NB4 (cell line): ENCODE results near the gene KCNQ1.
"Not testable (repeated sequence)": the region's sequence is repeated elsewhere in the genome, so short reads cannot be mapped to it uniquely, and the experiment has no call there.

ENCODE experiments used
- MAX ChIP-seq: IDR thresholded peaks from 2 replicates; pipeline ENCODE4 v1.6.1; 2011; ENCODE audit warnings: low read depth, low read length
- TF ChIP-seq, protein P1 (sequence below): IDR thresholded peaks from one replicate; pipeline ENCODE4 v1.5.1; 2012; ENCODE audit warnings: low read depth, low read length

DNA sequence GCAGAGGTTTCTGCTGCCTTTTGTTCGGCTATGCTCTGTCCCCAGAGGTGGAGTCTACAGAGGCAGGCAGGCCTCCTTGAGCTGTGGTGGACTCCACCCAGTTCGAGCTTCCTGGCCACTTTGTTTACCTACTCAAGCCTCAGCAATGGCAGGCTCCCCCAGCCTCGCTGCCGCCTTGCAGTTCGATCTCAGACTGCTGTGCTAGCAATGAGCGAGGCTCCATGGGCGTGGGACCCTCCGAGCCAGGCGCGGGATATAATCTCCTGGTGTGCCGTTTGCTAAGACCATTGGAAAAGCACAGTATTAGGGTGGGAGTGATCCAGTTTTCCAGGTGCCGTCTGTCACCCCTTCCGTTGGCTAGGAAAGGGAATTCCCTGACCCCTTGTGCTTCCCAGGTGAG lies 195.0 kb downstream of the KCNQ1 start:
- TF ChIP-seq, protein P1, sequence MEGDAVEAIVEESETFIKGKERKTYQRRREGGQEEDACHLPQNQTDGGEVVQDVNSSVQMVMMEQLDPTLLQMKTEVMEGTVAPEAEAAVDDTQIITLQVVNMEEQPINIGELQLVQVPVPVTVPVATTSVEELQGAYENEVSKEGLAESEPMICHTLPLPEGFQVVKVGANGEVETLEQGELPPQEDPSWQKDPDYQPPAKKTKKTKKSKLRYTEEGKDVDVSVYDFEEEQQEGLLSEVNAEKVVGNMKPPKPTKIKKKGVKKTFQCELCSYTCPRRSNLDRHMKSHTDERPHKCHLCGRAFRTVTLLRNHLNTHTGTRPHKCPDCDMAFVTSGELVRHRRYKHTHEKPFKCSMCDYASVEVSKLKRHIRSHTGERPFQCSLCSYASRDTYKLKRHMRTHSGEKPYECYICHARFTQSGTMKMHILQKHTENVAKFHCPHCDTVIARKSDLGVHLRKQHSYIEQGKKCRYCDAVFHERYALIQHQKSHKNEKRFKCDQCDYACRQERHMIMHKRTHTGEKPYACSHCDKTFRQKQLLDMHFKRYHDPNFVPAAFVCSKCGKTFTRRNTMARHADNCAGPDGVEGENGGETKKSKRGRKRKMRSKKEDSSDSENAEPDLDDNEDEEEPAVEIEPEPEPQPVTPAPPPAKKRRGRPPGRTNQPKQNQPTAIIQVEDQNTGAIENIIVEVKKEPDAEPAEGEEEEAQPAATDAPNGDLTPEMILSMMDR: not testable (repeated sequence)
- TF ChIP-seq MAX: not testable (repeated sequence)
